Vagina (tissue), 2 donors: ENCODE results near the gene HDX.

Experiments
- POLR2A ChIP-seq, 2 donors: fragments of 450-650 bp; IDR thresholded peaks; one replicate each; pipeline ENCODE4 v1.6.1; 2017; ENCODE audit warnings: antibody characterized with exemption in 2 of 2, mild to moderate bottlenecking in 2 of 2, moderate library complexity in 2 of 2
- POLR2AphosphoS5 ChIP-seq, 2 donors: sonication (generic); formaldehyde crosslinking; IDR thresholded peaks; one replicate each; pipeline ENCODE4 v1.9.0; 2017; ENCODE audit warnings: antibody characterized with exemption in 2 of 2, mild to moderate bottlenecking in 2 of 2, low read depth in 1 of 2; ENCODE audit not compliant: insufficient read depth in 1 of 2
- TF ChIP-seq, protein P1 (sequence below), 3 experiments: fragments of 450-650 bp in 2 of 3; fragments of 200-600 bp in 1 of 3; sonication (generic) in 1 of 3; IDR thresholded peaks; one replicate each; pipeline ENCODE4 v1.5.1; 2017 to 2019; ENCODE audit warnings: antibody characterized with exemption in 3 of 3, mild to moderate bottlenecking in 2 of 3, moderate library complexity in 2 of 3

DNA sequence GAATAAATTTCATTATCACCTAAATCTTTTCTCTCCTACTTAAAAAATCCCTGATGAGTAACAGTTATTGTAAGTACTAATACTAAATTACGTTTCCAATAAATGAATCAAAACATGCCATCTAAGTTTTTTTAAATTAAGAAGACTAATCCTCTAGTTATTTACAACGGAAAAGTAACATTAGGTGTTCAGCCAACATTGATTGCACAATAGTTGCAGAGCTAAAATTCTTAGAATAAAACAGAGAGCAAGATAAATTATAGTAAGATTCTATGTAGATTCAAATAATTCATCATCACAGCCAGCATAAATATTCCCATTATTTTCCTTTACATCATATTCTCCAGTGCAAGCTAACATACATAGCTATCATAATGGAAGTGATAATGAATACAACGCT lies 139.2 kb downstream of the HDX start:
- TF ChIP-seq, protein P1, sequence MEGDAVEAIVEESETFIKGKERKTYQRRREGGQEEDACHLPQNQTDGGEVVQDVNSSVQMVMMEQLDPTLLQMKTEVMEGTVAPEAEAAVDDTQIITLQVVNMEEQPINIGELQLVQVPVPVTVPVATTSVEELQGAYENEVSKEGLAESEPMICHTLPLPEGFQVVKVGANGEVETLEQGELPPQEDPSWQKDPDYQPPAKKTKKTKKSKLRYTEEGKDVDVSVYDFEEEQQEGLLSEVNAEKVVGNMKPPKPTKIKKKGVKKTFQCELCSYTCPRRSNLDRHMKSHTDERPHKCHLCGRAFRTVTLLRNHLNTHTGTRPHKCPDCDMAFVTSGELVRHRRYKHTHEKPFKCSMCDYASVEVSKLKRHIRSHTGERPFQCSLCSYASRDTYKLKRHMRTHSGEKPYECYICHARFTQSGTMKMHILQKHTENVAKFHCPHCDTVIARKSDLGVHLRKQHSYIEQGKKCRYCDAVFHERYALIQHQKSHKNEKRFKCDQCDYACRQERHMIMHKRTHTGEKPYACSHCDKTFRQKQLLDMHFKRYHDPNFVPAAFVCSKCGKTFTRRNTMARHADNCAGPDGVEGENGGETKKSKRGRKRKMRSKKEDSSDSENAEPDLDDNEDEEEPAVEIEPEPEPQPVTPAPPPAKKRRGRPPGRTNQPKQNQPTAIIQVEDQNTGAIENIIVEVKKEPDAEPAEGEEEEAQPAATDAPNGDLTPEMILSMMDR (IDR thresholded peaks at IDR 0.05): no peak
- TF ChIP-seq POLR2A (IDR thresholded peaks at IDR 0.05) (no peak), POLR2AphosphoS5 (IDR thresholded peaks at IDR 0.05; ENCODE audit: insufficient read depth in 1 of 2, low read depth in 1 of 2) (no peak)
